ENCODE results near the gene SH2D3C. TPM values are rescaled to one million over a fixed set of nuclear protein-coding genes. Genes with fewer than 3 reads are reported as not detected.

Gene SH2D3C
- total RNA-seq, 1 donor from 2014 or later, result 5.8 TPM

DNA sequence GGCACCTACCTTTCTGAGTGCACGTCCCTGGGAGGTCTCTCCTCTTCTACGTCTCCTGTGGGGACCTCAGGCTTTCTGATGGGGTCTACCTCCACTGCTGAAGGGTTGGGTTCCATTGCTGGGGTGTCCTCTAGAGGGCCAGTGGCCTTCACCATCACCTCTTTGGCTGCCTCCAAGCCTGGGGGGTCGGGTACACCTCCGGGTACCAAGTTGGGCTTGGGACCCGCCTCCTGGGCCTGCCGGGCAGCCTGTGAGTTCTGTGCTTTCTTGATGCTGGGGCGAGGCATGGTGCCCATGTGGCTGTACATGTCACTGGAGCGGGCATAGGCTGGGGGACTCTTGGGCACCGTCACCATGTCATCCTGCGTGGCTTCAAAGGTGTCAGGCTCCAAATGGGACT is 4.5 kb downstream of the SH2D3C start:
- FAIRE-seq (no peak), DNase-seq (ENCODE audit: low read depth) (no peak)
- H3K9me3 ChIP-seq (ENCODE audit: insufficient read depth, low read depth, low read length), result no peaks in the 10 kb centered on the region
- Mint-ChIP-seq H3K27me3 (ENCODE audit: low read depth, unreplicated experiment) (peaks cover 6% of the 10 kb centered on the region), H3K36me3 (ENCODE audit: low read depth, unreplicated experiment) (no peaks in the 10 kb centered on the region), H3K4me1 (ENCODE audit: low read depth, unreplicated experiment) (peaks cover 5% of the 10 kb centered on the region), H3K4me3 (ENCODE audit: unreplicated experiment) (no peak overlapping the region), H3K9me3 (ENCODE audit: unreplicated experiment) (no peaks in the 10 kb centered on the region), H3K27ac (ENCODE audit: unreplicated experiment) (no peak overlapping the region)
- no peaks in the 10 kb centered on the region for H4K20me1 ChIP-seq (ENCODE audit: insufficient read depth, low read length)
- no peak overlapping the region for H3K4me2 ChIP-seq (ENCODE audit: low read length)
- no peaks in the 10 kb centered on the region for H3K36me3 ChIP-seq (ENCODE audit: insufficient read depth, low read length)
- H3K4me1 ChIP-seq (ENCODE audit: insufficient read depth, low read length), result peaks cover 10% of the 10 kb centered on the region
- H3K4me3 ChIP-seq (ENCODE audit: insufficient read depth, low read depth, low read length), result no peak overlapping the region
- TF ChIP-seq EZH2 (IDR thresholded peaks at IDR 0.05; ENCODE audit: insufficient read depth, low read length), result no peak
- TF ChIP-seq, protein P1, sequence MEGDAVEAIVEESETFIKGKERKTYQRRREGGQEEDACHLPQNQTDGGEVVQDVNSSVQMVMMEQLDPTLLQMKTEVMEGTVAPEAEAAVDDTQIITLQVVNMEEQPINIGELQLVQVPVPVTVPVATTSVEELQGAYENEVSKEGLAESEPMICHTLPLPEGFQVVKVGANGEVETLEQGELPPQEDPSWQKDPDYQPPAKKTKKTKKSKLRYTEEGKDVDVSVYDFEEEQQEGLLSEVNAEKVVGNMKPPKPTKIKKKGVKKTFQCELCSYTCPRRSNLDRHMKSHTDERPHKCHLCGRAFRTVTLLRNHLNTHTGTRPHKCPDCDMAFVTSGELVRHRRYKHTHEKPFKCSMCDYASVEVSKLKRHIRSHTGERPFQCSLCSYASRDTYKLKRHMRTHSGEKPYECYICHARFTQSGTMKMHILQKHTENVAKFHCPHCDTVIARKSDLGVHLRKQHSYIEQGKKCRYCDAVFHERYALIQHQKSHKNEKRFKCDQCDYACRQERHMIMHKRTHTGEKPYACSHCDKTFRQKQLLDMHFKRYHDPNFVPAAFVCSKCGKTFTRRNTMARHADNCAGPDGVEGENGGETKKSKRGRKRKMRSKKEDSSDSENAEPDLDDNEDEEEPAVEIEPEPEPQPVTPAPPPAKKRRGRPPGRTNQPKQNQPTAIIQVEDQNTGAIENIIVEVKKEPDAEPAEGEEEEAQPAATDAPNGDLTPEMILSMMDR (IDR thresholded peaks at IDR 0.05; ENCODE audit: insufficient read depth, low read depth, low read length), result no peak
- H3K79me2 ChIP-seq (ENCODE audit: insufficient read depth, low read length), result no peaks in the 10 kb centered on the region
- no peak overlapping the region for H3K9ac ChIP-seq (ENCODE audit: low read length)
- no peak overlapping the region for H2AFZ ChIP-seq (ENCODE audit: low read depth, low read length)
- H3K27ac ChIP-seq (ENCODE audit: low read depth, low read length), result no peak overlapping the region
- H3K27me3 ChIP-seq (ENCODE audit: insufficient read depth, low read length), result no peaks in the 10 kb centered on the region

DNA sequence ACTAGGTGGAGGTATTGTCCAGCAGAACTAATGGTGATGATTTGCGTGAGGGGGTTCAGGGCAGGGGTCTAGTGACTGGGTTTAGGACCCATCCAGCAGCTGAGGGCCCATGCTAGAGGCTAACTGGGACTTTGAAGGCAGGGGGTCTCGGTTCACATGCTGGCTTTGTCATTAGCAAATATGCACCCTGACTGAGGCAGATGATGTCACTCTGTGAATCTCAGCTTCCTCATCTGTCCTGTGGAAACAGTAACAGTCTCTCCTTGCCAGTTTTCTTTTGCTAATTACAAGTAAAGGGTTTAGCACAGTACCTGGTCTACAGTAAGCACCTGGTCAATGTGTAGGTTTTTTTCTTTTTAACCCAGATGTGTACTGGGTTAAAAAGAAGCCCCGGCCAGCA is 5.2 kb downstream of the SH2D3C start:
- Histone ChIP-seq H3K9ac (ENCODE audit: low read length) (no peak overlapping the region), H3K27me3 (ENCODE audit: insufficient read depth, low read length) (no peaks in the 10 kb centered on the region), H3K36me3 (ENCODE audit: insufficient read depth, low read length) (no peaks in the 10 kb centered on the region), H3K9me3 (ENCODE audit: insufficient read depth, low read depth, low read length) (no peaks in the 10 kb centered on the region), H3K4me3 (ENCODE audit: insufficient read depth, low read depth, low read length) (no peak overlapping the region), H3K27ac (ENCODE audit: low read depth, low read length) (no peak overlapping the region), H3K4me2 (ENCODE audit: low read length) (no peak overlapping the region), H4K20me1 (ENCODE audit: insufficient read depth, low read length) (no peaks in the 10 kb centered on the region), H3K4me1 (ENCODE audit: insufficient read depth, low read length) (peaks cover 12% of the 10 kb centered on the region), H2AFZ (ENCODE audit: low read depth, low read length) (no peak overlapping the region), H3K79me2 (ENCODE audit: insufficient read depth, low read length) (no peaks in the 10 kb centered on the region)
- peaks cover 6% of the 10 kb centered on the region for H3K27me3 Mint-ChIP-seq (ENCODE audit: low read depth, unreplicated experiment)
- DNase-seq (ENCODE audit: low read depth) (no peak), FAIRE-seq (no peak)
- no peak overlapping the region for H3K27ac Mint-ChIP-seq (ENCODE audit: unreplicated experiment)
- peaks cover 2% of the 10 kb centered on the region for H3K36me3 Mint-ChIP-seq (ENCODE audit: low read depth, unreplicated experiment)
- TF ChIP-seq, protein P1 (IDR thresholded peaks at IDR 0.05; ENCODE audit: insufficient read depth, low read depth, low read length), result no peak
- TF ChIP-seq EZH2 (IDR thresholded peaks at IDR 0.05; ENCODE audit: insufficient read depth, low read length), result no peak
- peaks cover 10% of the 10 kb centered on the region for H3K4me1 Mint-ChIP-seq (ENCODE audit: low read depth, unreplicated experiment)
- H3K9me3 Mint-ChIP-seq (ENCODE audit: unreplicated experiment), result no peaks in the 10 kb centered on the region
- no peak overlapping the region for H3K4me3 Mint-ChIP-seq (ENCODE audit: unreplicated experiment)

DNA sequence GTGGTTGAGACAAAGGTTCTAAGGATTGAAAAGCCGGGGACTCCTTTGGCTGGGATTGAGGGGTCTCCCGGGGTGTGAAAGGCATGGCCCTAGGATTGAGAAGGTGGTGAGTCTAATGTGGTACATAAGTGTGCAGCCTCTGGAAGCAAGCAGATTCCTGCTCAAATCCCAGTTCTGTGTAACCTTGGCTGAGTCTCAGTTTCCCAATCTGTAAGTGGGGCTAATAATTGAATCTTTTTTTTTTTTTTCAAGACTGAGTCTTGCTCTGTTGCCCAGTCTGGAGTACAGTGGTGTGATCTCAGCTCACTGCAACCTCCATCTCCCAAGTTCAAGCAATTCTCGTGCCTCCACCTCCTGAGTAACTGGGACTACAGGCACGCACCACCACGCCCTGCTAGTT is 5.9 kb downstream of the SH2D3C start:
- no peak overlapping the region for H3K27ac ChIP-seq (ENCODE audit: low read depth, low read length)

More for the DNA sequence above, 5.9 kb downstream of the SH2D3C start:
- DNase-seq (ENCODE audit: low read depth) (no peak), FAIRE-seq (no peak)
- H3K4me1 Mint-ChIP-seq (ENCODE audit: low read depth, unreplicated experiment), result peaks cover 13% of the 10 kb centered on the region
- H3K79me2 ChIP-seq (ENCODE audit: insufficient read depth, low read length), result no peaks in the 10 kb centered on the region
- H3K4me3 Mint-ChIP-seq (ENCODE audit: unreplicated experiment), result no peak overlapping the region
- H3K27ac Mint-ChIP-seq (ENCODE audit: unreplicated experiment), result no peak overlapping the region
- no peaks in the 10 kb centered on the region for H3K36me3 ChIP-seq (ENCODE audit: insufficient read depth, low read length)
- no peaks in the 10 kb centered on the region for H3K27me3 ChIP-seq (ENCODE audit: insufficient read depth, low read length)
- no peak overlapping the region for H3K4me3 ChIP-seq (ENCODE audit: insufficient read depth, low read depth, low read length)
- TF ChIP-seq EZH2 (IDR thresholded peaks at IDR 0.05; ENCODE audit: insufficient read depth, low read length), result no peak
- TF ChIP-seq, protein P1 (IDR thresholded peaks at IDR 0.05; ENCODE audit: insufficient read depth, low read depth, low read length), result no peak
- H3K9me3 Mint-ChIP-seq (ENCODE audit: unreplicated experiment), result no peaks in the 10 kb centered on the region
- no peak overlapping the region for H3K4me2 ChIP-seq (ENCODE audit: low read length)
- no peak overlapping the region for H3K9ac ChIP-seq (ENCODE audit: low read length)
- no peak overlapping the region for H2AFZ ChIP-seq (ENCODE audit: low read depth, low read length)
- H3K9me3 ChIP-seq (ENCODE audit: insufficient read depth, low read depth, low read length), result no peaks in the 10 kb centered on the region
- peaks cover 19% of the 10 kb centered on the region for H3K4me1 ChIP-seq (ENCODE audit: insufficient read depth, low read length)
- H3K36me3 Mint-ChIP-seq (ENCODE audit: low read depth, unreplicated experiment), result peaks cover 2% of the 10 kb centered on the region
- peaks cover 6% of the 10 kb centered on the region for H3K27me3 Mint-ChIP-seq (ENCODE audit: low read depth, unreplicated experiment)
- H4K20me1 ChIP-seq (ENCODE audit: insufficient read depth, low read length), result no peaks in the 10 kb centered on the region

All from astrocyte (in vitro differentiated cells and primary cell).